IPS-NIHi7 (cell line): ENCODE results near the gene CRYM.
A peak's percentile ranks its signal among the peaks of the same experiment; 100 is the strongest.
"Not testable (repeated sequence)": the region's sequence is repeated elsewhere in the genome, so short reads cannot be mapped to it uniquely, and the experiment has no call there.

Experiments
- DNase-seq: peaks from one replicate; pipeline ENCODE4 v3.0.0; 2012; ENCODE audit warnings: mixed read lengths; ENCODE audit errors: extremely low spot score

Gene CRYM

DNA sequence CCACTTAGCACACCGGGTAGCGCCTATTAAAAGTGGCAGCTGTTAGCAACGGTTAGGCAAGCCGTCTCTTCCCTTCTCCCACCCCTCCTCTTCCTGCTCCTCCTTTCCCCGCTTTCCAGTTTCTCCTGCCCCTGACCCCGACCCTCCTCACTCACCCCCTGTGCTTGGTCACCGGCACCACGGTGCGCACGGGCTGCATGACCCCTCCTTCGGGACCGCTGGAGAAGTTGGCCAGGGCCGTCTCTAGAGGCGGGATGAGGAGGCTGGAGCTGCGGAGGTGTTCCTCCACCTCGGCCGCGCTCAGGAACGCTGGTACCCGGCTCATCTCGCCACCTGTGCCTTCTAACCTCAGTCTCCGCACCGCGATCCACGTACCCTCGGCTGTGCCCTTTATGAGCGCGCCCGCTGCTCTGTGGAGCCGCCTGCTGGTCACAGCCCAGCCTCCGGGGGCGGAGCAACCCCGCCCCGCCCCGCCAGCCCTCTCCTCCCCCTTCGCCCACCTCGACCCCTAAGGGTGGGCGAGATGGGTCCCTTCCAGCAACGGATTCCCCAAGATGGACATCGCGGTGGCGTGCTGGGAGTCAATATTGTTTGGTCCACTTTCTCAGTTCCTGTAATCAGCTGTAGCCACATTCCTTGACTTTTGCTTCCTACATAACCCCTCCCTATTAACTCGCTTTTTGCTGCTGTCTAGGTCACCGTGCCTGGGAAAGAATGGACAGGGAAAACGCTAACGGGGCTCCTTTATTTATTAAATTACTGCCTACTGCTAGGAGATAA is at the start of gene CRYM:
TSS of gene CRYM (minus strand) at position 364 of the 780 bp plus-strand sequence. CDS start at position 325, 39 bp downstream.
- DNase-seq: peak; percentile 90

- DNase-seq: no peak
Measured at GRCh38 chr16:21327046-21327445, 49.0 kb upstream of the CRYM start.

DNA sequence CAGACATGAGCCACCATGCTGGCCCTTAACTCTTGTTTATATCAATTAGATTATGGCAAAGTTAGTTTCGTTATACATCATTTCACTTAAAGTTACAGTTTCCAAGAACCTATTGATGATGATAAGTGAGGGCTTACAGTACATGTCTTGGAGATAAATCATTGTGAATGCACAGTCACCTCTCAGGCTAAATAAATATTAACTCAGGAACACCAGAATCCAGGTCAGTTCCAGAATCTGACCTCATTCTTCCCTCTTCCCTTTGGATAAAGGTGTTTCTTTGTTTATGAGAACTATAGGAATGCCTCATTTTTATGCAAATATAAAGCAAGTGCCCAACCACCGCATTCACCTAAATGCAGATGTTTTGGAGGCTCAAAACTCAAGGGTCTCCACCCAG is 48.4 kb upstream of the CRYM start:
- no peak for DNase-seq

DNA sequence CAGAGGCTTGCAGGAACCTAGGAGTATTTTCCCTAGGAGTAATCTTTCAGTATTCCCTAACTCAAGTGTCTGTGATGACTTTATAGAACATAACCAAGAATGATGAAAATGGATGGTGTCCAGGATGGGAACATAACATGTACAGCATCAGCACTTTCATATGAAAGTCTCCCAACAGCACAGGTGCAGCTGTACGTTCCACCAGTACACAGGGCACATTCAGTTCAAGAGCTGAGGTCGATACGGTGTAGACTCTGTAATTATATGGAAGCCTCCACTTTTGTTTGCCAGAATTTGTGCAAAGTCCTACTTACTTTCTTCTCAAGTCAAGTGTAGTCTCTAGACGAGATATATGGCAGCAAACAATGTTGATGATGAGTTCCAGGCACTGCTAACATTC is 46.2 kb upstream of the CRYM start:
- no peak for DNase-seq

- DNase-seq: not testable (repeated sequence)
Measured at GRCh38 chr16:21322251-21322650, 44.2 kb upstream of the CRYM start.

- DNase-seq: no peak
Measured at GRCh38 chr16:21321736-21322135, 43.6 kb upstream of the CRYM start.

DNA sequence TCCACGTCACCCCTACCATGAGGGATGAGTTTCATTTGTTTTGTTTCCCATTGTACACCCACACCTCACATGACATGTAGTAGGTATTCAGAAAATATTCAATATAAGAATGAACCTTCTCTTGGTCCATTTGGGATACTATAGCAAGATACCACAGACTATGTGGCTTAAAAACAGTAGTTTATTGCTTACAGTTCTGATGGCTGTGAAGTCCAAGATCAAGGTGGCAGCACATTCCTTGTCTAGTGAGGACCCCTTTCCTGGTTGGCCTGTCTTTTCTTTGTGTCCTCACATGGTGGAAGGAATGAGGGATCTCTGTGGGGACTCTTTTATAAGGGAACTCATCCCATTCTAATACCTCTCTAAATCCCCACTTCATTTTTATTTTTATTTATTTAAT is 36.2 kb upstream of the CRYM start:
- no peak for DNase-seq

GRCh38 chr16:21312863-21313372 is 34.8 kb upstream of the CRYM start:
- DNase-seq: not testable (repeated sequence)

DNA sequence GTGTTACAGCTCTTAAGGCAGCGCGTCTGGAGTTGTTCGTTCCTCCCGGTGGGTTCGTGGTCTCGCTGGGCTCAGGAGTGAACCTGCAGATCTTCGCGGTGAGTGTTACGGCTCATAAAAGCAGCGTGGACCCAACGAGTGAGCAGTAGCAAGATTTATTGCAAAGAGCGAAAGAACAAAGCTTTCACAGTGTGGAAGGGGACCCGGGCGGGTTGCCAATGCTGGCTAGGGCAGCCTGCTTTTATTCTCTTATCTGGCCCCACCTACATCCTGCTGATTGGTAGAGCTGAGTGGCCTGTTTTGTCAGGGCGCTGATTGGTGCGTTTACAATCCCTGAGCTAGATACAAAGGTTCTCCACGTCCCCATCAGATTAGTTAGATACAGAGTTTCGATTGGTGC is 34.0 kb upstream of the CRYM start:
- not testable (repeated sequence) for DNase-seq

GRCh38 chr16:21306712-21307111 is 28.6 kb upstream of the CRYM start:
- not testable (repeated sequence) for DNase-seq

- DNase-seq: no peak
Measured at GRCh38 chr16:21302898-21303528, 24.9 kb upstream of the CRYM start.

DNA sequence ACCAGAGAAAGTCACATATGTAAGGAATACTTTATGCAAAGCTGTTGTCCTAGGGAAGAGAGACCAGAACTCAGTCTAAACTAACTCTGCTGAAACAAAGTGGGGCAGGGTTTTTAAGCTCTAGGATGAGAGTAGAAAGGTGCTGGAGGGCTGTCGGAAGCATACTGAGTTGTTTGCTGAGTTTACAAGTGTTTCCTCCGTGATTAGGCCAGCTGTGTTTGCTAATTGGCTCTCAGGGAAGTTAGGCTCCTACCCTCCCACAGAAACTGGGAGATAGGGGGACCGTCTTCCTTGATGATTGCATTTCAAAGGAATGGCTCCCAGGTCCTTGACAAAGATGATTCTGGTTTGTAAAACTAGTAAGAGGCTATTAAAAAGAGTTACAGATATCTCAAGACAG is 24.4 kb upstream of the CRYM start:
- DNase-seq: peak; percentile 25

- no peak for DNase-seq
Measured at GRCh38 chr16:21301895-21302291, 23.8 kb upstream of the CRYM start.

DNA sequence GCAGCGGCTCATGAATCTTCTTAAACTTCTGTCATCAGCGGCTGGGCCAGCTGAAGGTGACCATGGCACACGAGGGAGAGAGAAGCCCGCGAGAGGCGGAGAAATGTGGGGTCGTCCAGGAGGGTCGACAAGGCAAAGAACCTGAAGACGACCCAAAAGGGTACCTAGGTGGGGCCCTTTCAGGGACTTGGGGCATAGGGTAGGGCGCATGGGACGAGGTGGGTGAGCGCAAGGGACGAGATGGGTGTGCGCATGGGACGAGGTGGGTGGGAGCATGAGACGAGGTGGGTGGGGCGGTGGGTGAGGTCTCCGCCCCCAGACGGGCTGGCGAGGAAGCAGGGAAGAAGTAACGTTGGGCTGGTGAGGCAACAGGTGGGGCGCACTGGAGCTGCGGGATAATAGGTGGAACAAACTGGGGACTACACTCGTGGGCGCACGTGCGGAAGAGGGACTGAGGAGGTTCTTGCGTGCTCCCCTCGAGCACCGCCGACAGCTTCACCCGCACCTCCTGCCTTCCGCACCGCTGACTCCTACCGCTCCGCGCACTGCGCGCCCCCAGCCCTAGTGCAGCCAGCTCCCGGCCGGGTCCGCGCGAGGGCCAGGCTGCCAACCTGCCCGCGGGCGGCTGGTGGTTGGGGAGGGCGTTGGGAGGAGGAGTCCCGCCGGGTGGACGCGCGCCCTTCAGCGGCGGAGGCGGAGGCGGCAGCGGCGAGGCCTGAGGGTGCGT is 23.2 kb upstream of the CRYM start:
- peak; percentile 85 for DNase-seq

- DNase-seq: peak; percentile 91
Measured at GRCh38 chr16:21300309-21301167, 22.4 kb upstream of the CRYM start.

DNA sequence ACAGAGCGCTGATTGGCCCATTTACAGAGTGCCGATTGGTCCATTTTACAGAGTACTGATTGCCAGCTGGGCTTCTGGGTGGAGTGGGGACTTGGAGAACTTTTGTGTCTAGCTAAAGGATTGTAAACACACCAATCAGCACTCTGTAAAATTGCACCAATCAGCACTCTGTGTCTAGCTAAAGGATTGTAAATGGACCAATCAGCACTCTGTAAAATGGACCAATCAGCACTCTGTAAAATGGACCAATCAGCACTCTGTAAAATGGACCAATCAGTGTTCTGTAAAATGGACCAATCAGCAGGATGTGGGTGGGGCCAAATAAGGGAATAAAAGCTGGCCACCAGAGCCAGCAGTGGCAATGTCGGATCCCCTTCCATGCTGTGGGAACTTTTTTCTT is 11.7 kb upstream of the CRYM start:
- not testable (repeated sequence) for DNase-seq

DNA sequence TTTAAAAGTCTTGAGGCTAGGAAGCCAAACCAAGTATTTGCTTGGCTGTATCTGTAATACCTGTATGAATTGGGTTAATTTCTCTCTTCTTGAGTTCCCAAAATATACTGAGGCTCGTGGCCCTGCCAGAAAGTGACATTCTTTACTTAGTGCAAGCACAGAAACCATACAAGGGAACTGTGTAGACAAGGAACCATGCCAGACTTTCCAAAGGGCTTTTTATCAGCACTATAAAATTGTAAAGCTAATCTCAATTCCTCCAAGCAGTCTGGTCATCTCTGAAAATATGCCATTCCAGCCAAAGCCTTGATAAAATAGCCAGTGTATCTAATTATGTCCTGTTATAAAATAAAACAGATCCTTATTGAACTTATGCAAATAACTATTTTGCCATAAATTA is 7.2 kb upstream of the CRYM start:
- no peak for DNase-seq

DNA sequence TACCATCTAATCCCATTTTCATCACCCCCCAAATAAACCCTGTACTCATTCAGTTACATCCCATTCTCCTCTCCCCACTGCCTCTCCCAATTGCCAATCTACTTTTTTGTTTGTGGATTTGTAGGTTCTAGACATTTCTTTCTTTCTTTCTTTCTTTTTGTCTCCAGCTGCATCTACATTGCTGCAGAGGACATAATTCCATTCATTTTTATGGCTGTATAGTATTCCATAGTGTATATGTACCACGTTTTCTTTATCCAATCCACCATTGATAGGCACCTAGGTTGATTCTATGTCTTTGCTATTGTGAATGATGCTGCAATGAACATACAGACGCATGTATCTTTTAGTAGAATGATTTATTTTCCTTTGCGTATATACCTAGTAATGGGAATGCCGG is 6.3 kb upstream of the CRYM start:
- no peak for DNase-seq

- DNase-seq: peak; percentile 81
Measured at GRCh38 chr16:21283521-21284289, 5.6 kb upstream of the CRYM start.

GRCh38 chr16:21281698-21282389 is 3.8 kb upstream of the CRYM start:
- DNase-seq: no peak
